Activated CD4-positive, alpha-beta T cell treated with anti-CD3 and anti-CD28 coated beads for 4 hours (primary cell): Measurements from ENCODE around the gene SNTB2.

Source experiments
- DNase-seq, 2 donors: peaks; one replicate each; pipeline ENCODE4 v3.0.0-alpha.2; 2020

The SNTB2 gene

DNA sequence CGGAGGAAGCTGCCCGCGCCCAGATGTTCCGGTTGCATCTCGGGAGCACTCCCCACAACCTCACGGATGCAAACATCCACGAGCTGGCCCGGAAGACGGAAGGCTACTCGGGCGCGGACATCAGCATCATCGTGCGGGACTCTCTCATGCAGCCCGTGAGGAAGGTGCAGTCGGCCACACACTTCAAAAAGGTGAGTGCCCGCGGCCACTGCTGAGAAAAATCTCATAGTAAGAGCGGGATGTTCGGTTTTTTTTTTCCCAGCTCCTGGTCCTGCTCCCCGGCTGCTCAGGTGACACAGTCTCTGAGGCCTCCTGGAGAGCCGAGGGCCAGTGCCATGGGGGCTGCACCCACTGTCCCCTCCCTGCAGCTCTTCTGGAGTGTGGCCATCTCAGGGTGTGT is 134.1 kb downstream of the SNTB2 start:
- DNase-seq = no peak

DNA sequence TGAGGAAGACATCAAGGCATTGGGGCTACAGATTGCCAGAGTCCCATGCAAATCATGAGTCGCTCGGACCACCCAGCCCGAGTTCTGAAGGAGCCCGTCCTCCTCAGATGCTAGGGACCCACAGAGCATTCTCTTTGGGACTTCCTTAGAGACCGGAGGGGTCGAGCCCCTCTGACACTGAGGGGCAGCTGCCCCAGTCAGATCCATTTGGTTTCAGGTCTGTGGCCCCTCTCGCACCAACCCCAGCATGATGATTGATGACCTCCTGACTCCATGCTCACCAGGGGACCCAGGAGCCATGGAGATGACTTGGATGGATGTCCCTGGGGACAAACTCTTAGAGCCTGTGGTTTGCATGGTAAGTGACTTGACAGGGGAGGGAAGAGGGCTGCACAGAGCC is 135.4 kb downstream of the SNTB2 start:
- DNase-seq = no peak

DNA sequence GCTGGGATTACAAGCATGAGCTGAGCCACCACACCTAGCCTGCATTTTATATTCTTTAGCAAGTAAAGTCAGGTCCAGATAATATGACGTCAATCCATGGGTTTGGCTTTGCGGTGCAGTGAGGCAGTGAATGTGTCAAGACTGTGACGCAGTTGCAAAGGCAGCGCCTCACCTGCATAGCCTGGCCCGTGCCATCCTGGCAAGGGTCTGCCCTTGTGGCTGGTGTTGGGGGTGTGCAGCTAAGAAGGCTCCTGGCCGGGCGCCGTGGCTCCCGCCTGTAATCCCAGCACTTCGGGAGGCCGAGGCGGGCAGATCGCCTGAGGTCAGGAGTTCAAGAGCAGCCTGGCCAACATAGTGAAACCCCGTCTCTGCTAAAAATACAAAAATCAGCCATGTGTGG is 136.5 kb downstream of the SNTB2 start:
- DNase-seq = no peak

DNA sequence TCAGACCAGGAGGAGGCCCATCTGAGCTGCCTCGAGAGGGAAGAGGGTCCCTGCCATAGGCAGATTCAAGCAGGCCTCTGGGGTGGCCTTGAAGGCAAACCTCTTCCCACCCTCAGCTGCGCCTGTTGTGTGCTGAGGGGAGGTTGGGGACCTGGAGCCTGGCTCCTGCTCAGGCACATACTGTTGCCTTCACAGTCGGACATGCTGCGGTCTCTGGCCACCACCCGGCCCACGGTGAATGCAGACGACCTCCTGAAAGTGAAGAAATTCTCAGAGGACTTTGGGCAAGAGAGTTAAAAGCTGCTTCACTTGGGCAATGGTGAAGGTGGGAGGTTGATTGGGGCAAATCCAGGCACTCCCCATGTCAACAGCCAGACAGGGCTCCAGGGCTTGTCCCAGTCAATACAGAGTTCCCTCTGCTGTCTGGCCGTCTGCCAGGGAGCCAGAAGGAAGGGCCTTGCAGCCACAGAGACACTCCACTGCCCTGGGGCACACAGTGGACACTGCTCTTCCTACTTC is 137.1 kb downstream of the SNTB2 start:
- no peak for DNase-seq

DNA sequence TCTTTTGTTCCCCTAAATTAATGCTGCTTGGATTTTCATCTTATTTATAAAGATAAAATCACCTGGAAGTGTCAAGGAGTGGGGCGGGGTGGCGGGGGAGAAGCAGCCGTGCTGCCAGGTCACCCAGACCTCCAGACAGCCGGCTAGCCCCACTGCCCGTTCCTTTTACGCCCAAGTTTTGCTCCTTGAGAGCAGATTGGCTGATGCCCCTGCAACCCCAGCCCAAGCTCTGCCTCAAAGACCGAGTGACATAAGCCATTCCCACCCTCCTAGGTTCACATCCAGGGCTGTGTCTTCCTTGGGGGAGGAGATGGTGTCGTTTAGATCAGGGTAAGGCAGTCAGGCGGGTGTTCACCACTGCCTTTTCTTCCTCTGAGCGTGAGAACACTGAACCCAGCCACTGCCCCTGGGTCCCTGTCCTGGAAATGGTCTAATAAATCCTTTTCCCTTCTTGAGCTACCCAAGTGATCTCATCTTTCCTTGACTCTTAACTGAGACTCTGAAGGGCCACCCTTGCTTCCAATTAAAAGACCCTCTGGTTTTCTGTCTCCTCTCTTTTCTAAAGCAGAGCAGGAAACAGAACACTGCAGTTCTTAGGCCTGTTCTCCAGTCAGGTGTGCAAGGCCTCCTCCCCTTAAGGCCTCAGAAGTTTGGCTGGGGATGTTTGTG is 137.8 kb downstream of the SNTB2 start:
- no peak for DNase-seq

DNA sequence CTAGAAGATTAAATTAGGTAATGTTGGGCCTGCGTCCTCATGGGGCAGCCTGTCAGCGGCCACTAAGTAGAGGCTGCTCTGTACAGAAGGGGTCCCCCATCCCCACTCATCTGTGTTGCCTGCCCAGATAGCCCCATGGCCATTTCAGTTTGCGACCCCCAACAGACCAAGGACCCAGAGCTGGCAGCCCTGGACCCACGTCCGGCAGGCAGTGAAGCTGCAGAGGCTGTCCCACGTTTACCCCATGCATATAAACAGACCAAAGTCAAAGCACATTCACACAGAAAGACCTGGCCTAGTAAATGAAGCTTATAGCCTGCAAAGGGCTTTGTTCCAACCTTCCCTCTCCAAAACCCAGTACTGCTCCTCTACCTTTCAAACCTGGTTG is 138.8 kb downstream of the SNTB2 start:
- DNase-seq = no peak

DNA sequence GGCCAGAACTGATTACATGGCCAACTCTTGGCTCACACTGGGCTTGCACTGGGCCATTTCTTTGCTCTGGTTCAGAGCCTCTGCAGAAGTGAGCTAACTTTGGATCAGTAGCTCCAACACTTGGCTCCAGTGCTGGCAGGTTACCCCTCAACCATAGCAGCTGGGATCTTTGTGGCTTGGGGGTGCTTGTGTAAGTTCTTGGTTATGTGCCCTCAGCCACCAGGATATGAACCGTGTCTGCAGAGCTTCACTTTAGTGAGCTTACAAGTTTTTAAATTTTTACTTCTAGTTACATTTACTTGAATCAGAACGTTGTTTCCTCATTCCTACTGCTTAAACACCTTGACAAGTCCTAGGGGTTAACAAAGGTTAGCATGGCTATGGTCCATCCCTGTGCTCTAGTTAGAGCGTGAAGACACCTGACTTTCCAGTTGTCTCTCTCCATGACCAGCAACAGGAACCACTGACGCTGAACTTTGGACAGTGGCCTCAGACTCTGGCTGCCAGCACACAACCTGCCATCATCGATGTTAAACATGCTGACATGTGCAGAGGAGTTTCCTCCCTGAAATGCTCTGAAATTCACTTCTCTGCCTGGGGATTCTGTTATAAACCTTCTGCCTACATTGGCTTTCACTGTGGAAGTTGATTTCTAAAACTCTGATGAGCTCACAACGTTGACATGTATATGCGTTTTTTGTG is 139.4 kb downstream of the SNTB2 start:
- no peak for DNase-seq

DNA sequence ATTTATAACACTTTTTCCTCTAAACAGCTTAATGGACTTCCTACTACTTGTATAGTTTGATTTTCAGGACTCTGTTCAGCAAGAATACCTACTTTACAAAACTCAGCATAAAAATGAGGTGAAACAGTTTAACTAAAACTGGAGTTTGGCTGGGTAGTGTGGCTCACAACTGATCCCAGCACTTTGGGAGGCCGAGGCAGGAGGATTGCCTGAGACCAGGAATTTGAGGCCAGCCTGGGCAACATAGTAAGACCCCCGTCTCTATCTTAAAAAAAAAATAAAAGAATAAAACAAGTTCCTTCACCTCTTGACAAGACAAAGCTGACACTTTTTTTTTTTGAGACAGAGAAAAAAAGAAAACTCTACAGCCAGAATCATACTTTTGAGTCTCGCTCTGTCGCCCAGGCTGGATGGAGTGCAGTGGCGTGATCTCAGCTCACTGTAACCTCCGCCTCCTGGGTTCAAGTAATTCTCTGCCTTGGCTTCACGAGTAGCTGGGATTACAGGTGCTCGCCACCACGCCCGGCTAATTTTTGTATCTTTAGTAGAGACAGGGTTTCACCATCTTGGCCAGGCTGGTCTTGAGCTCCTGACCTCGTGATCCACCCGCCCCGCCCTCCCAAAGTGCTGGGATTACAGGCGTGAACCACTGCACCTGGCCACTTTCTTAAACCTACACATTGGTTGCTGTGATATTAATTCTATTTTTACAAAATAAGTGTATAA is 140.8 kb downstream of the SNTB2 start:
- no peak for DNase-seq

DNA sequence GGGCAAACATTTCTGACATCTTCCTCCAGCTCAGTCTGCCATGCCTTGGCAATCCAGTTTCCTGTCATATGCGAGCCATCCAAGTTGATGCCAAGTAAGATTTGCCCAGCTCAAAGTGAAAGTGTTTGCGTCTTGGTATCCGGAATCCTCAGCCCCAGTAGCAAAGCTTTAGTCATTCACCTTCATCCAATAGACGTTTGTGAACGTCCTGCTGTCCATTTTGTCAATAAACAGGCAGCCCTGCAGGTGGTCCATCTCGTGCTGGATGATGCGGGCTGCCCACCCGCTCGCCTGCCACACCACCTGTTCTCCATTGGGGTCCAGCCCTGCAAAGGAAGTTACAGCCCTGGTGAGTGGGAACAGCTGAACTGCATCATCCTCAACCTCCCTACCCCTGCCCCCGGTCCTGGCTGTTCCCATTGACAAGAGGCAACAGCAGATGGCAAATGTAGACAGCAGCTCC is 141.9 kb downstream of the SNTB2 start:
- no peak for DNase-seq

DNA sequence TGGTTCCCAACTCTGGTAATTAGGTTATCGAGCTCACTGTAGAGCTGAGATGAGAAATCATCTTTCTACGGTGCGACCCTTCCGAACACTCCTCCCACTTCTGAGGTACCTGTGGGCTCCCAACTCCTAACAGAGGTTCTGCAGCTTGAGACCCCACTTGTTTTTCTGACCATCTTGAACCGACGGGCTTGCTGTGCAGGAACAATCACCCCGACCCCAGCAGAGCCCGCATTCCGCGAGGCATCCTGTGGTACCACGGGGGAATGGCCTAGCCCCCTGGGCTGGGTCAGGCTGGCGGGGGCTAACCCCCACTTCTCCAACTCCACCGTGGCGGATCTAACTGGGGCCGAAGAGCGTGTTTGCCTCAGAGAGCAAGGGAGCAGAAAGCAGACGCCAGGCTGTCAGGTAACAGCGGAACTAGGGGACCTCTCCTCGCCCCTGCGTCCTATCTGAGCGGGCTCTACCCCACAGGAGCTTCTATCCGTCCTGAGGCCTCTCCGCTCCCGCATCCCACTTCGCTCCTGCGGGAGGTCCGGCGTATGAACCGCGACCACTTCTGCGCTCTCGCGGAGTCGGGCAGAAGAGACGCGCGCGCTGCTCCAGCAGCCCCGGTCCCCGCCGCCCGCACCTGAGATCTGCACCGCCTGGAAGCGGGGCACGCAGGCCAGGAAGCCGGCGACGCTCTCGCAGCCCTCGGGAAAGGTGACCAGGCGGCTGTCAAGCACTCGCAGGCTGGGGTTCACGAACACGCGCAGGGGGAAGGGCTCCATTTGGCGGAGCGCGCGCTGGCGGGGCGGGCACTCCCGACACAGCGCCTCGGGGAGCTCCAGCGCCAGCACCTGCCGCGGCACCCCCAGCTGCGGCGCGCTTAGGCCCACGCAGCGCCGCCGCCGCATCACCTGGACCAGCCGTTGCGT is 142.7 kb downstream of the SNTB2 start:
- peak; percentile 56 to 60 for DNase-seq

DNA sequence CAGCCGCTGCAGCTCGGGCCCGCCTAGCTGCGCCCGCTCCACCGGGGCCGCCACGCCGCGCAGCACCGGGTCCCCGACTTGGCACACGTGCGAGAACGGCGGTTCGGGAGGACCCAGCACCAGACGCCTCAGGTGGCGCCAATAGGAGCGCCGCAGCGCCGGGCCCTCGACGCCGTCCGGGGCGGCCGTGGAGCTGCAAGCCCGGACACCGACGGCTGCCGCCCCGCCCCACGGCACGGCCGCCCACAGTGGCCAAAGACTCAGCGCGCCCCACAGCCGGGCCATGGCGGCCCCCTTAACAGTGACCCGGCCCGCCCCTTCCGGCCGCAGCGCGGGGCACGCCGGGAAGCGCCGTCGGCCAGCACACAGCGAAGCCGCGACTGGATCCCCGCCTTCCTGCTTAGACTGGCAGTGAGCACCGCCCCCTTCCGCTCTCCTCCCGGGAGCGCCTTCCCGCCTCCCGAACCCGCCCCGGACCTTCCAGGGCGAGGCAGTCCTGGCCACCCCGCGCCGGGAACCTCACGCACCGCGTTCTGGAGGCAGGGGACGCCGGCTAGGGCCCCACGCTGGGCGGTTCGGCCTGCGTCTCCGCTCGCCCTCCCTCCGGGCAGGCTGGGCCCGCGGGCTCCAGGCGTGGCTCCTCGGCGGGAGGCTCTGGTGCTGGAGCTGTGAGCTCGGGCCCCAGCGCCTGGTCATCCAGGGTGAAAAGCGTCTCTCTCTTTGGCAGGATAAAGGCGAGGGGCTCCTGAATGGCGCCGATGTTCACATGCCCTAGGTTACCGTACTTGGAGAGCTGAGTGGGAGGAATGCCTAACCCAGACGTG is 143.5 kb downstream of the SNTB2 start, which contains the start of gene PDF:
Gene PDF (minus strand): TSS at position 303 of the 824 bp plus-strand sequence. CDS start 18 bp downstream, at position 285.
- peak; percentile 77 to 84 for DNase-seq

DNA sequence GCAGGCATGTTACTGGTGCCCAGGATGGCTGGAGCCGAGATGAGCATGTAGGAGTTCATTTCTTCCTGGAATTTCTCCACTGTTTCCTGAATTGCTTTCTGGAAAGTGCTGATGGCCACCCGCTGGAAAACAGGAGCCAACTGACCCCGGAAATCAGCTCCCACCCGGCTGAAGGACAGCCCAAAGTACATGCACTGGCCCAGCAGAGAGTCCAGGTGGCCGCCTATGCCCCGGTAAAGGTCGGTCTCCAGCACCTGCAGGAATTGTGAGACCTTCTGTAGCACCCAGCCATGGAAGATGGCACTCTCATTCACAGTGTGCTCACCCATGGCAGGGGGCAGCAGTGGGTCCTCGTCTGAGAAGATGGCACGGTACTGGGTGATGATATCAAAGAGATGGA is 147.7 kb downstream of the SNTB2 start:
- DNase-seq = no peak

DNA sequence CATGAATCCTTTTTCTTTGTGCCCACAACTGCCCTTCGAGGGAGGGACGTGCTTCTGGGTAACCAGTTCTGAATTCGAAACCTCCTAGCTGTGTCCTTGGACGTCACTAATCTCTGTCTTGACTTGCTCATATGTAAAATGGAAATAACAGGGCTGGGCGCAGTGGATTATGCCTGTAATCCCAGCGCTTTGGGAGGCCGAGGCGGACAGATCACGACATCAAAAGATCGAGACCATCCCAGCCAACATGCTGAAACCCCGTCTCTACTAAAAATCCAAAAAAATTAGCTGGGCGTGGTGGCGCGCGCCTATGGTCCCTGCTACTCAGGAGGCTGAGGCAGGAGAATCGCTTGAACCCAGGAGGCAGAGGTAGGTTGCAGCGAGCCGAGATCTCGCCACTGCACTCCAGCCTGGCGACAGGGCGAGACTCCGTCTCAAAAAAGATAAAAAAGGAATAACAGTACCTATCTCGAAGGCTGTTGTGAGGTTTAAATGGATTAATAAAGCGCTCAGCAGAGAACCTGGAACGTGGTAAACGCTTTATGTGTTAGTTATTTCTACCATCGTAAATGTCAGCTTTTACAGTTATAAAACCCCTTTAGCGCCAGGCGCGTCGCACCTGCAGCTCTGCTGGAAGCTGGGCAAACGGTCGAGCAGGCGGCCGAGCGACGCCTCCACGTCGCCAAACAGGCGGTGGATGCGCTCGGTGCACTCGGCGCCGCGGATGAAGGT is 151.8 kb downstream of the SNTB2 start:
- no peak for DNase-seq

DNA sequence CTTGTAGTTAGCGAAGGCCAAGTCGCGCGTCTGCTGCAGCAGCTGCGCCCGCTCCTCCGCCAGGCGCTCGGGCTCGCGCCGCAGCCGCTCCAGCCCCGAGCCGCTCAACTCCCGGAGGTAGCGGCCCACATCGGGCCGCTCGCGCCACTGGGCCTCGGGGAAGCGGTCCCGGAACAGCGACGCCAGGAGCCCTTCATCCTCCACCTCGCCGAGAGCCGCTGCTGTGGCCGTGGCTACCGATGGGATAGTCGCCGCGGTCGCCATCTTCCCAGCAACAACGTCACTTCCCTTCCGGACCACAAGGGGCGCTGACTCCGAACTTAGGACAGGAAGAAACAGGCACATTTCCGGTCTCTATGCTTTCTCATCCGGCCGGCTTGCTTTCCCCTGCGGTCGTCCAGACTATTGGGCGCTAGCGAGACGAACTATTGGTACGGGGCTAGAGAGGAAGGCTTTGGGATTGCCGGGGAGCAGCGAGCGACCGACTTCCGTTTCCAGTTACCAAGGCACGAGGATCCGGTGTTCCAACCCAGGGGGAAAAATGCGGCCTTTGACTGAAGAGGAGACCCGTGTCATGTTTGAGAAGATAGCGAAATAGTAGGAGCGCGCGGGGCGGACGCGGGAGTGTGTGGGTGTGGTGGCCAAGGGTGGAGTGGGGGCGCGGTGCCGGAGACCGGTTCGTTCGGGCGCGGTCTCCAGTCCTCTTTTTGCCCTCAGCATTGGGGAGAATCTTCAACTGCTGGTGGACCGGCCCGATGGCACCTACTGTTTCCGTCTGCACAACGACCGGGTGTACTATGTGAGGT is 152.5 kb downstream of the SNTB2 start, which contains the start of the genes COG8 and NIP7:
Gene COG8 (minus strand): TSS at position 276 of the 806 bp plus-strand sequence. CDS start 12 bp downstream, at position 264.
Gene NIP7 (plus strand): TSS at position 484 of the 806 bp plus-strand sequence. CDS start 58 bp downstream, at position 542.
- DNase-seq = peak; percentile 86 to 90

DNA sequence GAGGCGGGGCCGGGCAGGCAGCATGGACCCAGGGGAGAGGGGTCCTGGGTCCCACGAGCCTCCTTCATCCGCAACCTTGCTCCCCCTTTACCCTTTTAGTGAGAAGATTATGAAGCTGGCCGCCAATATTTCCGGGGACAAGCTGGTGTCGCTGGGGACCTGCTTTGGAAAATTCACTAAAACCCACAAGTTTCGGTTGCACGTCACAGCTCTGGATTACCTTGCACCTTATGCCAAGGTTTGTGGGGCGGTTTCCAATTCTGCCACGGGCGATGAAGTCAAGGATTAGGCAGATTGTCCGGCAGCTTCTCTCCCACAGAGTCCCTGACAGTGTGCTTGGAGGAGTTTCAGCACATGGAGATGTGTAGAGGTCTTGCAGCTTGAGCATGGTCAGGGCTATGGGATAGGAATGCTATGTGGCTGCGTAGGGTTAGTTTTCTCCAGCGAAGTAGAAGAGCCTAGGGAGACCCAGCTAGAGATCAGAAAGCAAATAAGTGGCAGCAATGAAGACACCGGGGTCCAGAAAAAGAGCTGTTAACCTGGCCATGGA is 153.2 kb downstream of the SNTB2 start:
- peak in 1 of 2 donors; percentile 18 for DNase-seq

DNA sequence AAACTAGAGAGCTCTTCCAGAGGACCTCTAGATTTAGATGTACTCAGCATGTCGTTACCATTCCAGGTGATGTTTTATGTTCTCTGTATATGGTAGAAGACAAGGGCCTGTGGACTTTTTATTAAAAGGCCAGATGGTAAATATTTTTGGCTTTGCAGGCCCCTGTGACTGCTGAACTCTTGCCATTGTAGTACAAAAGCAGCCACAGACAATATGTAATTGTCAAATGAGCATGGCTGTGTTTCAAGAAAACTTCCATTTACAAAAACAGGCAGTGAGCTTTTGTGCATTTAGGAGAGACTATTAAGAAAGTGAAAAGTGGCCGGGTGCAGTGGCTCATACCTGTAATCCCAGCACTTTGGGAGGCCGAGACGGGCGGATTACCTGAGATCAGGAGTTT is 157.2 kb downstream of the SNTB2 start:
- no peak for DNase-seq

DNA sequence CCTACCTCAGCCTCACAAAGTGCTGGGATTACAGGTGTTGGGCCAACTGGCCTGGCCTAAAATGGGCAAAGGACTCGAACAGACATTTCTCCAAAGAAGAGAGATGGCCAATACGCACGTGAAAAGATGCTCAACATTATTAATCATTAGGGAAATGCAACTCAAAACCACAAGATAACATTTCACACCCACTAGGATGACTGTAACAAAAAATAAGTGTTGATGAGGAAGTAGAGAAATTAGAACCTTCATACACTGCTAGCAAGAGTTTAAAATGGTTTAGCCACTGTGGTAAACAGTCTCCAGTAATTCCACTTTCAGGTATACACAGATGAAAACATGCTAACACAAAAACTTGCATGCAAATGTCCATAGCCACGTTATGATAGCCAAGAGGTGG is 159.0 kb downstream of the SNTB2 start:
- DNase-seq = no peak

DNA sequence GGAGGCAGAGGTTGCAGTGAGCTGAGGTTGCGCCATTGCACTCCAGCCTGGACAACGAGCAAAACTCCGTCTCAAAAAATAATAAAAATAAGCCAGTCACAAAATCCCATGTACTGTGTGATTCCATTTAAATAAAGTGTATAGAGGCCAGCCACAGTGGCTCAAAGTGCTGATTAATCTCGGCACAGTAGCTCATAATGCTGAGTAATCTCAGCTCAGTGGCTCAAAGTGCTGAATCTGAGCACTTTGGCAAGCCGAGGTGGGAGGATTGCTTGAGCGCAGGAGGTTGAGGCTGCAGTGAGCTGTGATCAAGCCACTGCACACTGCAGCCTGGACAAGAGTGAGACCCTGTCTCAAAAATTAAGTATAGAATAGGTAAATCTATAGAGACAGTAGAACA is 159.7 kb downstream of the SNTB2 start:
- no peak for DNase-seq

DNA sequence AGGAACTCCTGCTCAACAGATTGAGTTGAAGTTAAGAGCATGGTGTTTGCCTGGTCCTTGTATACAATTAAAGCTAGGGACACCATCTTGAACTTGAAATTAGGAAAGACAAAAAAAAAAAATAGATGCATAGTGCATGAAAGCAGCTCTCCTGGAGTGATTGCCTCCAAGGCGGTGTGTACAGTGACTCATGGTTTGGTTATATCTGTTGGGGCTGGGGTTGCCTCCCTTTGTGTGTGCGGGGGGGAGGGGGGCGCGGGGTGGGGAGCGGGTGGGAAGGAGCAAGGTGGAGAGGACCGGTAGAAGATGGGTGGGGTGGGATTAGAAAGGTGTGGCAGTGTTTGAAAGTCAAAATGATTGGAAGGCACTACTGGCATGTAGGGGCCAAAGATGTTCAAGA is 161.3 kb downstream of the SNTB2 start:
- no peak for DNase-seq
